M059J (cell line): ENCODE measurements around the gene CDIPT. TPM values are rescaled to one million over a fixed set of nuclear protein-coding genes. Genes with fewer than 3 reads are reported as not detected.
A peak's percentile ranks its signal among the peaks of the same experiment; 100 is the strongest.
"Not testable (repeated sequence)": the region's sequence is repeated elsewhere in the genome, so short reads cannot be mapped to it uniquely, and the experiment has no call there.

Experiments used
- DNase-seq: peaks from one replicate; pipeline ENCODE4 v3.0.0-alpha.2; 2012; ENCODE audit warnings: low read depth
- total RNA-seq: library from RNA; depleted of rRNA; stranded (reverse); fragments of >200 nt; shearing (Covaris generic); gene quantifications from 2 replicates; pipeline ENCODE4 v1.2.3, GENCODE V29; 2014

The CDIPT gene
- total RNA-seq, 1 experiment from 2014 or later, result 103 TPM

DNA sequence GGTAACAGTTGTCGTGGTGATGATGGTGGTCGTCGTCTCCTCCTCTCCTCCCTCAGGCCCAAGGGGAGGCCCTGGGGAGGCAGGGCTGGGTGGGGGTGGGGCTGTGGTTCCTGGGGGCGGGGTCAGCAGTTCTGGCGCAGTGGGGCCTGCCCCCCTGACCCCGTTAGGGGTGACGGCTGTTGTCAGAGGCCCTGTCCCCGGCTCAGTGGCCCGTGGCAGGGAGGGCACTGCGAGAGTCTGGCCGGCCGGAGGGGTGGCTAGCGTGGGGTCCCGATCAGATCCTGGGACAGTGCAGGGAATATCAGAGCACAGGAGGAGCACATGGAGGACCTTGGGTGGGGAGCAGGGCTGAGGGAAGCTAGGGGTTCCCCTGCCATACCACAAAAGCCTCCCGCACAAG lies 33.8 kb upstream of the CDIPT start:
- DNase-seq, result no peak

- DNase-seq, result no peak
These were observed 31.3 kb upstream of the CDIPT start for GRCh38 chr16:29894352-29894751.

DNA sequence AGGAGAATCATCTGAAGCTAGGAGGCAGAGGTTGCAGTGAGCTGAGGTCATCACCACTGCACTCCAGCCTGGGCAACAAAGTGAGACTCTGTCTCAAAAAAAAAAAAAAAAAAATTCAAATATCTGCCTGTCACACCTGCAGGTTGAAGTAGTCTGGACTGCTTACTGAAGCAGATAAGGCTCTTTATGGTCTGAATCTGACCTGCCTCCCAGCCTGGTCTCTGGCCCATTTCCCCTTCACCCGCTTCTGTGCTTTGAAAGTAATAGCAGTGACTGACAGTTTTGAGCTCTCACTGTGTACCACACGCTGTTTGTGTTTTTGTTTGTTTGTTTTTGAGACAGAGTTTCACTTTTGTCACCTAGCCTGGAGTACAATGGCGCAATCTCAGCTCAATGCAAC lies 30.5 kb upstream of the CDIPT start:
- no peak for DNase-seq

DNA sequence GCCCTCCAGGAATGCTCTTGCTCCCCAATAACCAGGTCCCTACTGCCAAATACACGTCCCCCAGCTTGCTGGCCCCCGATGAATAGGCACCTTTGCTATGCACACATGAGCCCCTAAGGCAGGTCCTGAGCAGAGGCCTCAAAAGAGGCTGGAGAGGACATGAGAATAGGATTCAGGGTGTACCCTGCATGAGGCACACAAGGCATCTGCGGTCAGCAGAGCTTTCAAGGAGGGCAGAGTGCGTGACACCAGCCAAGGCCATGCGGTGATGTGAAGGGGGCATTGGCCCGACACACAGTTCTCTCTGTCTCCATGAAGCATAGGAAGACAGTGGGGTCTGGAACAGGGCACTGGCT lies 29.4 kb upstream of the CDIPT start:
- no peak for DNase-seq

- no peak for DNase-seq
These were observed 28.8 kb upstream of the CDIPT start for GRCh38 chr16:29891525-29892457.

DNA sequence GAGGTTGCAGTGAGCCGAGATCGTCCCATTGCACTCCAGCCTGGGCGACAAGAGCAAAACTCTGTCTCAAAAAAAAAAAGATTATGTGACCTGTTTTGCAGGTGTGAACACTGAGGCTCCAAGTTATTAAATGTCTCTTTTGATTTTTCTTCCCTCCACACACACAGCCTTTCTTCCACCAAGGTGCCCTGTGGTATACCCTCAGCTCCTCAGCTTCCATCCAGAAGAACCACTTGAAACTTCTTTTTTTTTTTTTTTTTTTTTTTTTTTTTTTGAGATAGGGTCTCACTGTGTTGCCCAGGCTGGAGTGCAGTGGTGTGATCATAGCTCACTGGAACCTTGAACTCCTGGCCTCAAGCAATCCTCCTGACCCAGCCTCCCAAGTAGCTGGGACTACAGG lies 26.3 kb upstream of the CDIPT start:
- not testable (repeated sequence) for DNase-seq

DNA sequence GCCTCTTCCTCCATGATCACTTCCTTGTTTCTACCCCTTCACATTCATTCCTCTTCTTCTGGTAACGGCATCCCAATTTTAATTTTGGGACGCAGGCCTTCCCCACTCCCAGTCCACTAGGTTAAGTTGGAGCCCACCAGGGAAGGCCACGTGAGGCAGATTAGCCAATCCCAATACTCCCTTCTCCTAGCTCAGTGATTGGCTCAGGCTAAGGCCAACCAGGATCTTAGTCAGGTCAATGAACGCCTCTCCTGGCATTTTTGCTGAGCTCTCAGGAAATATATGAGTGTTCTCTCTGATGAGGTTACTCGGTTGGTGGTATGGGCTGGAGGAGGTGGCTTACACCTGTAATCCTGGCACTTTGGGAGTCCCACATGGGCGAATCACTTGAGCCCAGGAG lies 21.0 kb upstream of the CDIPT start:
- no peak for DNase-seq

- DNase-seq, result no peak
These were observed 18.0 kb upstream of the CDIPT start for GRCh38 chr16:29881050-29881449.

- no peak for DNase-seq
These were observed 15.1 kb upstream of the CDIPT start for GRCh38 chr16:29878172-29878571.

DNA sequence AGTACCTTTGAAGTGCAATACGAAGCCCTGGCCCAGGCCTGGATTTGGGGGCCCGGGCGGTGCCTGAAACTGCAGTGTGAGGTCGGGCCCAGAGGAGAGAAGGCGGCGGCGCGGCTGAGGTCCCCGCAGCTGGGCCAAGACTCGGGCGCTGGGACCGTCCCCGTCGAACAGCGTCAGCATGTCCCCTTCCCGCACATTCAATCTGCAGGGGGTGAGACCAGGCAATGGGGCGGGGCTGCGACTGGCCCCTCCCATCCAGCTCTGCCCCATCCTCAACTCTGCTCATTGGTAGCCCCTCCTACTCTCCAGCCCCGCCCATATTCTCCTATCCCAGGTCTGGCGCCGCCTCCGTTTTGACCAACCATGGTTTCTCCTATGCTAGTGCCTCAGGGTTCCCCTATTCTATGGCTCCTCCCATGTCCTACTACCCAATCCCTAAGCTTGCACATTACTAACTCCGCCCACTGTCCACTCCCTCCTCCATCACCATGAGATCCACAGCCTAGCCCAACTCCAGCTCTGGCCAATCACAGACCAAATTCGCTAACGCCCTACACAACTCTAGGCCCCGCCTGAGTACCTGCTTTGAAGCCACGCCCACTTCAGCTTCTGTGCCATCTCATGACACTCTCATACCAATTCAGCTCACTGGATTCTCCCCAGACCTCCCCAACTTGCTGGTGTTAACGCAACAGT lies 14.4 kb upstream of the CDIPT start:
- DNase-seq, result no peak

- DNase-seq, result no peak
These were observed 13.7 kb upstream of the CDIPT start for GRCh38 chr16:29876594-29877249.

DNA sequence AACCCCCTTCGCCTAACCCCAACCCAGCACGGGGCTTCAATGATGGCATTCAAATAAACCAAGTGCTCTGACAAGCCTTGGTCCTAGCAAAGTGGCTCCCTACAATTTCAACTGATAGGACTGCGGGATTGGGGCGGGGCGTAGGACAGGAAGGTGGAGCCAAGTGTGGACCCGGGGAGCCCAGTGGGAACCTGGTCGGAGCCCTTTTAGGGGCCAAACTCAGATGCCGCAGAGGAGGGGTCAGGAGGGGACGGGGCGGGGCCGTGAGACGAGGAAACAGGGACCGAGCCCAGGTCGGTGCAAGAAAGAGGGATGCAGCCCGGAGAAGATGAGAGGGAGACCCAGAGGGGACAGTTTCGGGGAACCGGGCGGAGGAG lies 13.2 kb upstream of the CDIPT start:
- DNase-seq, result no peak

GRCh38 chr16:29875206-29875605 lies 12.2 kb upstream of the CDIPT start:
- DNase-seq, result no peak

GRCh38 chr16:29873319-29873718 lies 10.3 kb upstream of the CDIPT start:
- no peak for DNase-seq

GRCh38 chr16:29871822-29872546 lies 9.0 kb upstream of the CDIPT start:
- no peak for DNase-seq

- DNase-seq, result not testable (repeated sequence)
These were observed 6.0 kb upstream of the CDIPT start for GRCh38 chr16:29869067-29869466.

DNA sequence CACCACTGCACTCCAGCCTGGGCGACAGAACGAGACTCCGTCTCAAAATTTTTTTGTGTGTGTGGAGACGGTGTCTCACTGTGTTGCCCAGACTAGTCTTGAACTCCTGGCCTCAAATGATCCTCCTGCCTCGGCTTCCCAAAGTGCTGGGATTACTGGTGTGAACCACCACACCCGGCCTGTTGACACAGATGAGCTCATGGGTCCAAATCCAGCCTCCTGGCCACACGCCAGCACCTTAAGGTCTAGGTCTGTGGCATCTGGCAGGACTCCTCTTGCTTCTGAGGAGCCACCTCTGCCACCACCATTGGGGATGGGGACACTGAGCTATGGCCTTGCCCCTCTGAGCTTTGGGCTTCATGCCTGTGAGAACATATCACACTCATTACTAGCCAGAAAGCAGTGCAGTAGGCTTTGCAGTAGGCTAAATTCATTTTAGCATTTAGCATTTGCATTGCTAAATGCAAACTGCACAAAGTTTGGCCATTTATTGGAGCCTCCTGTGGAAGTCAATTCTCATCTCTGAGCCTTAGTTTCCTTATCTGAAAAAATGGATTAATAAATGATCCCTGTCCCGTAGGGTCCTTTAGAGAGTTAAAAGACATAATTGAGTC lies 5.5 kb upstream of the CDIPT start:
- DNase-seq, result no peak

GRCh38 chr16:29864205-29864604 lies 1.2 kb upstream of the CDIPT start:
- DNase-seq, result no peak

DNA sequence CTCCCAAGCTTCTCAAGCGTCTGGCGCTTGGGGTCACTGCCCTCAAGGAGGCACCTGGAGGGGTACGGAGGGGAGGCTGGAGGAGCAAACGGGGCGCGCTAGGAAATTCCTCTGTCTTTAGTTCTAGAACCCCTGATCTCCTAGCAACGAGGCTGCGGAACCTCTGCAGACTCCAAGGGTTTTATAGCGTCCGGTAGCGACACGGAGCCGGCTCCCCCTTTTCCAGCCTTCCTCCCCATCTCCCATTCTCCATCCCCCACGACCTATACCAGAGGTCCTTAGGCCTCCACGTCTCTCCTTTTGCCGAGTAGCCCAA lies 601 bp upstream of the CDIPT start:
- DNase-seq, result no peak

DNA sequence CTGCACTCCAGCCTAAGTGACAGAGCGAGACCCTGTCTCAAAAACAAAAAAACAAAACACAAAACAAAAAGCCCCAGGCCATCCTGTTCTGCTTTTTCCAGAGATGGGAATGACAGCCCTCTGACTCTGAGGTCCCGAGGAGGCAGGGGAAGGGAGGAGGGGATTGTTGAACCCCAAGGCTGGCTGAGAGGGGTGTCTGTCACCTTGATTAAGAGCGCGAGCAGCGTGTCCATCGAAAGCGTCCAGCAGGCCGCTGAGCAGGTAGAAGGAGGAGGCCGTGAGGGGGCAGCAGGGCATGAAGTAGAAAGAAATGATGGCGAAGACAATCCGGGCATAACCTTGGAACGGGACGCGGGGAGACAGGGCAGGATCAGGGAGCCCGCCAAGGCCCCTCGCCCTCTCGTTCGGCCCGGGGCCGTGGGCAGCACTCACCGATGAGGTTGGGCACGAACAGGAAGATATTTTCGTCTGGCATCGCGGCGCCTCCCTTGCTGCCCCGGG lies 593 bp downstream of the CDIPT start:
- DNase-seq, result peak; percentile 43

- DNase-seq, result no peak
These were observed 2.8 kb downstream of the CDIPT start for GRCh38 chr16:29860218-29860617.

DNA sequence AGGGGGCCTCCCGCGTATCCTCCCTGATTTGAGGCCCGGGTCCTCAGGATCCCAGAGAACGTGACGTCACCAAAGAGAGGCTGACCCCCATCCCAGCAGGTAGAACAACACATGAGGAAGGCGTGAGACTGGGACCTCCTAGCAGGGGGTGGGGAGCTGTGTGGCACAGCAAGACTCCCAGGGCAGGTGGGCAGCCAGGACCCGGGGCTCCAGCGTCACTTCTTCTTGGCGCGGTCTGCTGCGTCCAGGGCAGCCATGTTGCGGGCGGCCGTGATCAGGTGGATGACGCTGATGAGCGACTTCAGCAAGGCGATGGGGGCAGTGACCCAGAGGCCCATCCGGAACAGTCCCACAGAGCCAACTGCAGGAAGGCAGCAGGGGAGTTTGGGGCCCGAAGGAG lies 4.1 kb downstream of the CDIPT start:
- no peak for DNase-seq
